HEK293 (cell line): ENCODE results near the gene VWF.

ENCODE experiments used
- CTCF ChIP-seq: fragments of 450-650 bp; formaldehyde crosslinking; IDR thresholded peaks from 2 replicates; pipeline ENCODE4 v1.5.1; 2016; ENCODE audit warnings: missing biosample characterization, missing genetic modification characterization
- PBX3 ChIP-seq: sonication (generic); formaldehyde crosslinking; IDR thresholded peaks from 2 replicates; pipeline ENCODE4 v1.8.1; 2022; ENCODE audit warnings: mild to moderate bottlenecking, moderate library complexity, missing genetic modification reagents
- REST ChIP-seq: fragments of 450-650 bp; formaldehyde crosslinking; IDR thresholded peaks from 2 replicates; pipeline ENCODE4 v1.5.1; 2016; ENCODE audit warnings: missing biosample characterization, missing genetic modification characterization
- ZBTB1 ChIP-seq: fragments of 450-650 bp; formaldehyde crosslinking; IDR thresholded peaks from 2 replicates; pipeline ENCODE4 v1.5.1; 2016; ENCODE audit warnings: missing biosample characterization, missing genetic modification characterization
- ZBTB11 ChIP-seq: fragments of 450-650 bp; formaldehyde crosslinking; conservative IDR thresholded peaks from 2 replicates; pipeline ENCODE4 v1.5.1; 2016; ENCODE audit warnings: low read depth, missing biosample characterization, missing genetic modification characterization
- ZFP69B ChIP-seq: fragments of 450-650 bp; formaldehyde crosslinking; IDR thresholded peaks from 2 replicates; pipeline ENCODE4 v1.5.1; 2016; ENCODE audit warnings: missing biosample characterization, missing genetic modification characterization
- ZNF561 ChIP-seq: fragments of 450-650 bp; IDR thresholded peaks from 2 replicates; pipeline ENCODE4 v1.5.1; 2018; ENCODE audit warnings: missing biosample characterization, missing genetic modification characterization, borderline replicate concordance
- ZNF768 ChIP-seq: fragments of 450-650 bp; formaldehyde crosslinking; IDR thresholded peaks from 2 replicates; pipeline ENCODE4 v1.5.1; 2018; ENCODE audit warnings: missing biosample characterization, mild to moderate bottlenecking, missing genetic modification characterization
- ZSCAN5A ChIP-seq: fragments of 450-650 bp; formaldehyde crosslinking; IDR thresholded peaks from 2 replicates; pipeline ENCODE4 v1.5.1; 2016; ENCODE audit warnings: missing biosample characterization, missing genetic modification characterization

- TF ChIP-seq REST (tag by site-specific recombination), result no peak
- TF ChIP-seq CTCF, result no peak
- no peak for TF ChIP-seq ZNF768 (tag by site-specific recombination)
- no peak for TF ChIP-seq ZBTB11
- no peak for TF ChIP-seq ZNF561
- no peak for TF ChIP-seq ZSCAN5A
- no peak for TF ChIP-seq PBX3 (CRISPR knock-in tag)
- no peak for TF ChIP-seq ZFP69B
- no peak for TF ChIP-seq ZBTB1 (tag by site-specific recombination)
These were observed 32.5 kb downstream of the VWF start for GRCh38 chr12:6091786-6092566.
